ENCODE measurements around the gene SRP72. TPM values are rescaled to one million over a fixed set of nuclear protein-coding genes. Genes with fewer than 3 reads are reported as not detected.
"Not testable (repeated sequence)": the region's sequence is repeated elsewhere in the genome, so short reads cannot be mapped to it uniquely, and the experiment has no call there.

Gene SRP72
- polyA plus RNA-seq, 1 donor from 2014 or later, result 57.0 TPM

- H3K9me2 ChIP-seq (ENCODE audit: insufficient read depth, low read length), result no peaks in the 10 kb centered on the region
Measured at GRCh38 chr4:56465599-56466295, 1.7 kb upstream of the SRP72 start.

GRCh38 chr4:56466296-56466761 is 1.1 kb upstream of the SRP72 start:
- H3K9me3 ChIP-seq (ENCODE audit: low read length); H2AFZ ChIP-seq (ENCODE audit: low read depth, low read length); H3K27me3 ChIP-seq (ENCODE audit: insufficient read depth, low read depth, low read length); H3K9me2 ChIP-seq (ENCODE audit: insufficient read depth, low read length); H4K20me1 ChIP-seq (ENCODE audit: insufficient read depth); H3F3A ChIP-seq (ENCODE audit: insufficient read depth, low read length, poor library complexity, severe bottlenecking): not testable (repeated sequence)
- Histone ChIP-seq H3K27ac (ENCODE audit: low read length) (peak overlapping the region; percentile 89), H3K79me2 (replicated peaks; ENCODE audit: insufficient read depth, low read length) (peaks cover 55% of the 10 kb centered on the region), H3K9ac (ENCODE audit: low read length) (peak overlapping the region; percentile 85), H3K4me2 (ENCODE audit: low read length) (peak overlapping the region; percentile 64), H3K36me3 (ENCODE audit: insufficient read depth, low read length) (peaks cover 10% of the 10 kb centered on the region), H3K4me3 (ENCODE audit: low read length) (peak overlapping the region; percentile 88)

More at GRCh38 chr4:56465599-56466295, 1.7 kb upstream of the SRP72 start:
- TF ChIP-seq EP300 (conservative IDR thresholded peaks at IDR 0.05; ENCODE audit: poor library complexity, severe bottlenecking) (no peak), POLR2AphosphoS5 (IDR thresholded peaks at IDR 0.05) (no peak), MXI1 (conservative IDR thresholded peaks at IDR 0.05; ENCODE audit: poor library complexity, severe bottlenecking) (no peak), RAD21 (conservative IDR thresholded peaks at IDR 0.05) (no peak), TAF1 (IDR thresholded peaks at IDR 0.05; ENCODE audit: low read depth) (no peak), EZH2 (IDR thresholded peaks at IDR 0.05; ENCODE audit: borderline replicate concordance, insufficient read depth, low read length, poor library complexity, severe bottlenecking) (no peak), SMC3 (conservative IDR thresholded peaks at IDR 0.05; ENCODE audit: poor library complexity) (no peak)
- TF ChIP-seq, protein P1, sequence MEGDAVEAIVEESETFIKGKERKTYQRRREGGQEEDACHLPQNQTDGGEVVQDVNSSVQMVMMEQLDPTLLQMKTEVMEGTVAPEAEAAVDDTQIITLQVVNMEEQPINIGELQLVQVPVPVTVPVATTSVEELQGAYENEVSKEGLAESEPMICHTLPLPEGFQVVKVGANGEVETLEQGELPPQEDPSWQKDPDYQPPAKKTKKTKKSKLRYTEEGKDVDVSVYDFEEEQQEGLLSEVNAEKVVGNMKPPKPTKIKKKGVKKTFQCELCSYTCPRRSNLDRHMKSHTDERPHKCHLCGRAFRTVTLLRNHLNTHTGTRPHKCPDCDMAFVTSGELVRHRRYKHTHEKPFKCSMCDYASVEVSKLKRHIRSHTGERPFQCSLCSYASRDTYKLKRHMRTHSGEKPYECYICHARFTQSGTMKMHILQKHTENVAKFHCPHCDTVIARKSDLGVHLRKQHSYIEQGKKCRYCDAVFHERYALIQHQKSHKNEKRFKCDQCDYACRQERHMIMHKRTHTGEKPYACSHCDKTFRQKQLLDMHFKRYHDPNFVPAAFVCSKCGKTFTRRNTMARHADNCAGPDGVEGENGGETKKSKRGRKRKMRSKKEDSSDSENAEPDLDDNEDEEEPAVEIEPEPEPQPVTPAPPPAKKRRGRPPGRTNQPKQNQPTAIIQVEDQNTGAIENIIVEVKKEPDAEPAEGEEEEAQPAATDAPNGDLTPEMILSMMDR (IDR thresholded peaks at IDR 0.05; ENCODE audit: poor library complexity, severe bottlenecking), result no peak
- TF ChIP-seq, protein P2, sequence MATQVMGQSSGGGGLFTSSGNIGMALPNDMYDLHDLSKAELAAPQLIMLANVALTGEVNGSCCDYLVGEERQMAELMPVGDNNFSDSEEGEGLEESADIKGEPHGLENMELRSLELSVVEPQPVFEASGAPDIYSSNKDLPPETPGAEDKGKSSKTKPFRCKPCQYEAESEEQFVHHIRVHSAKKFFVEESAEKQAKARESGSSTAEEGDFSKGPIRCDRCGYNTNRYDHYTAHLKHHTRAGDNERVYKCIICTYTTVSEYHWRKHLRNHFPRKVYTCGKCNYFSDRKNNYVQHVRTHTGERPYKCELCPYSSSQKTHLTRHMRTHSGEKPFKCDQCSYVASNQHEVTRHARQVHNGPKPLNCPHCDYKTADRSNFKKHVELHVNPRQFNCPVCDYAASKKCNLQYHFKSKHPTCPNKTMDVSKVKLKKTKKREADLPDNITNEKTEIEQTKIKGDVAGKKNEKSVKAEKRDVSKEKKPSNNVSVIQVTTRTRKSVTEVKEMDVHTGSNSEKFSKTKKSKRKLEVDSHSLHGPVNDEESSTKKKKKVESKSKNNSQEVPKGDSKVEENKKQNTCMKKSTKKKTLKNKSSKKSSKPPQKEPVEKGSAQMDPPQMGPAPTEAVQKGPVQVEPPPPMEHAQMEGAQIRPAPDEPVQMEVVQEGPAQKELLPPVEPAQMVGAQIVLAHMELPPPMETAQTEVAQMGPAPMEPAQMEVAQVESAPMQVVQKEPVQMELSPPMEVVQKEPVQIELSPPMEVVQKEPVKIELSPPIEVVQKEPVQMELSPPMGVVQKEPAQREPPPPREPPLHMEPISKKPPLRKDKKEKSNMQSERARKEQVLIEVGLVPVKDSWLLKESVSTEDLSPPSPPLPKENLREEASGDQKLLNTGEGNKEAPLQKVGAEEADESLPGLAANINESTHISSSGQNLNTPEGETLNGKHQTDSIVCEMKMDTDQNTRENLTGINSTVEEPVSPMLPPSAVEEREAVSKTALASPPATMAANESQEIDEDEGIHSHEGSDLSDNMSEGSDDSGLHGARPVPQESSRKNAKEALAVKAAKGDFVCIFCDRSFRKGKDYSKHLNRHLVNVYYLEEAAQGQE (IDR thresholded peaks at IDR 0.05; ENCODE audit: borderline replicate concordance), result no peak
- H3K27ac ChIP-seq (ENCODE audit: low read length), result no peak overlapping the region
- H2AFZ ChIP-seq (ENCODE audit: low read depth, low read length), result no peak overlapping the region
- peak overlapping the region; percentile 64 for H3K4me2 ChIP-seq (ENCODE audit: low read length)
- H3K79me2 ChIP-seq (replicated peaks; ENCODE audit: insufficient read depth, low read length), result peaks cover 55% of the 10 kb centered on the region
- H3K9me3 ChIP-seq (ENCODE audit: low read length), result no peaks in the 10 kb centered on the region
- peak overlapping the region; percentile 88 for H3K4me3 ChIP-seq (ENCODE audit: low read length)
- H3K9ac ChIP-seq (ENCODE audit: low read length), result no peak overlapping the region
- no peaks in the 10 kb centered on the region for H4K20me1 ChIP-seq (ENCODE audit: insufficient read depth)
- H3K36me3 ChIP-seq (ENCODE audit: insufficient read depth, low read length), result peaks cover 10% of the 10 kb centered on the region
- no peaks in the 10 kb centered on the region for H3F3A ChIP-seq (ENCODE audit: insufficient read depth, low read length, poor library complexity, severe bottlenecking)
- no peaks in the 10 kb centered on the region for H3K27me3 ChIP-seq (ENCODE audit: insufficient read depth, low read depth, low read length)

Measured in neural cell (in vitro differentiated cells).